BJ (cell line): ENCODE data around the gene FRYL. TPM values are rescaled to one million over a fixed set of nuclear protein-coding genes. Genes with fewer than 3 reads are reported as not detected.

Experiments used
- CTCF ChIA-PET: fragments of 350-600 bp; formaldehyde crosslinking; extraction: SDS; loops from one replicate; lab custom pipeline; 2021; ENCODE audit warnings: antibody characterized with exemption, inconsistent platforms; lab: Yijun Ruan, JAX
- POLR2A ChIA-PET: fragments of 300-600 bp; sonication (Branson Sonifier 250); formaldehyde crosslinking; extraction: SDS; loops from one replicate; lab custom pipeline; 2021; ENCODE audit warnings: antibody characterized with exemption; lab: Charles Lee
- DNase-seq: peaks from one replicate; pipeline ENCODE4 v3.0.0-alpha.2; 2011; ENCODE audit warnings: low read depth
- H3K27me3 ChIP-seq: 2 replicates; pipeline ENCODE4 v1.6.0; 2011; ENCODE audit warnings: low read length; ENCODE audit not compliant: control insufficient read depth, insufficient read depth
- H3K36me3 ChIP-seq: 2 replicates; pipeline ENCODE4 v1.5.1; 2011; ENCODE audit warnings: low read length; ENCODE audit not compliant: control insufficient read depth, insufficient read depth
- H3K4me3 ChIP-seq: 2 replicates; pipeline ENCODE4 v1.5.1; 2011; ENCODE audit warnings: low read depth, mild to moderate bottlenecking, control low read depth, low read length
- CTCF ChIP-seq: IDR thresholded peaks from 2 replicates; pipeline ENCODE4 v1.5.1; 2011; ENCODE audit warnings: low read depth, mild to moderate bottlenecking, control low read depth, inconsistent platforms, low read length, moderate library complexity; ENCODE audit not compliant: insufficient read depth
- polyA plus RNA-seq: library from polyadenylated mRNA; depleted of rRNA; stranded (reverse); fragments of >200 nt; gene quantifications from 2 replicates; pipeline ENCODE4 v1.2.3, GENCODE V29; 2011

The FRYL gene
- polyA plus RNA-seq, 1 experiment, result 12.6 TPM

GRCh38 chr4:48785302-48785701 lies 5.2 kb upstream of the FRYL start:
- ChIA-PET POLR2A (no interaction called here), CTCF (interaction anchor here (1.9 kb wide), 1 partner anchor 9 kb away, joined by 6 read pairs; no protein-coding TSS in a partner anchor)
- DNase-seq, result no peak
- Histone ChIP-seq H3K27me3 (no peaks in the 10 kb centered on the region), H3K4me3 (no peak overlapping the region), H3K36me3 (no peaks in the 10 kb centered on the region)
- TF ChIP-seq CTCF, result no peak

GRCh38 chr4:48781968-48782367 lies 1.9 kb upstream of the FRYL start:
- no peaks in the 10 kb centered on the region for H3K36me3 ChIP-seq
- H3K27me3 ChIP-seq, result no peaks in the 10 kb centered on the region
- H3K4me3 ChIP-seq, result no peak overlapping the region
- TF ChIP-seq CTCF, result no peak
- CTCF ChIA-PET, result no interaction called here
- POLR2A ChIA-PET, result no interaction called here
- DNase-seq, result no peak

GRCh38 chr4:48780865-48781214 lies 761 bp upstream of the FRYL start:
- ChIA-PET POLR2A (interaction anchor here (0.9 kb wide), 1 partner anchor 178 kb away, joined by 3 read pairs; no protein-coding TSS in a partner anchor), CTCF (interaction anchor here (0.8 to 2.2 kb wide), 5 partner anchors 19 to 202 kb away, joined by 3 to 8 read pairs (median 3); no protein-coding TSS in a partner anchor)
- Histone ChIP-seq H3K36me3 (no peaks in the 10 kb centered on the region), H3K4me3 (peak overlapping the region; percentile 46), H3K27me3 (no peaks in the 10 kb centered on the region)
- DNase-seq, result no peak
- TF ChIP-seq CTCF, result no peak

GRCh38 chr4:48779095-48779997 lies 733 bp downstream of the FRYL start:
- CTCF ChIA-PET, result interaction anchor here (0.6 to 2.2 kb wide), 3 partner anchors 72 to 188 kb away, joined by 3 to 8 read pairs (median 4); no protein-coding TSS in a partner anchor

More at GRCh38 chr4:48779095-48779997, 733 bp downstream of the FRYL start:
- Histone ChIP-seq H3K36me3 (no peaks in the 10 kb centered on the region), H3K27me3 (no peaks in the 10 kb centered on the region), H3K4me3 (peak overlapping the region; percentile 91)
- no peak for DNase-seq
- POLR2A ChIA-PET, result no interaction called here
- TF ChIP-seq CTCF, result peak; percentile 2; the same call in 1 of the 2 replicates
